NCI-H1694 (cell line): ENCODE measurements around the gene JAK1.

ENCODE experiments used
- DNase-seq: peaks from one replicate; lab custom pipeline; 2025; lab: John Stamatoyannopoulos, UW

JAK1 gene

DNA sequence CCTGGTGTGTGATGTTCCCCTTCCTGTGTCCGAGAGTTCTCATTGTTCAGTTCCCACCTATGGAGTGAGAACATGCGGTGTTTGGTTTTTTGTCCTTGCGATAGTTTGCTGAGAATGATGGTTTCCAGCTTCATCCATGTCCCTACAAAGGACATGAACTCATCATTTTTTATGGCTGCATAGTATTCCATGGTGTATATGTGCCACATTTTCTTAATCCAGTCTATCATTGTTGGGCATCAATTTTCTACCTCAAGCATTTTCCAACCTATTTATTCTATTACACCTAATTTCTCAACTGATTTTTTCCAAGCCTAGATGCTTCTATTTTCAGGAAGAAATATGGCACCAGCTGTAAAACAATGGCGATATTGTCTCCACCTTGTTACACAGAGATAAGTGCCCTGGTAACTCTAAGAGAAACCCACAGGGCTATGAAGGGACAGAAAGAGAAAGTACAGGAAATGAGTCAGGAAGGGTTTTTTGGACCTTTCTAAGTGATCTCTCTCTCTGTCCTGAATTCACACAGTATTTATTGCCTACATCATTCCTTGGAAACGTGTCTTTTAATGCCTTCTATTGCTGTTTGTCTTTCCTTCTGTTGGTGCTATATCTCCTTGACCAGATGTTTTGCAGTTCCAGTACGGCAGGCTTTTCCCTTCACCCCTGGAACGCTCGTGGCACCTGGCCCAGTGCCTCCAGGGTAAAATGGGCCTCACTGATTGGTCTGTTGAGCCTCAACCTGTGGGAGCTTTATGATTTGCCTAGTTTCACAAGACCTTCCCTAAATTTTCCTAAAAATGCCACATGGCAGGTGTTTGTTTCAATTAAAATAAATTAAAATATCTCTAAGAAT, 14.6 kb upstream of the JAK1 start:
- no peak for DNase-seq

DNA sequence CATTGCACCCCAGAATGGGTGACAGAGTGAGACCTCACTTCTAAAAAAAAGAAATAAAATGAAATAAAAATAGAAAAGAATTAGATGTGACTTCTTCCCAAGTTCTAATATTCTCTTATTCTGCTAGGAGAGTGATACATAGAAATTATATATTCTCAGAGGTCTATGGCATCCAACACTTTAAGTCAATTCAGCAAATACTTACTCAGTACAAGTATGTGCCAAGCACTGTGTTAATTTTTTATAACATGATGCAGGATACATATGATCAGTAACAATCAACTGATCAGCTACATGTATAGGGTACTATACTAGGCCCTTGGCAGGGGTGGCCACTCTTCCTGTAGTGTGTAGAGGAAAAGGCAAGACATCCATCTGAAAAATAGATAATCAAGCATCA, 13.0 kb upstream of the JAK1 start:
- DNase-seq: no peak

DNA sequence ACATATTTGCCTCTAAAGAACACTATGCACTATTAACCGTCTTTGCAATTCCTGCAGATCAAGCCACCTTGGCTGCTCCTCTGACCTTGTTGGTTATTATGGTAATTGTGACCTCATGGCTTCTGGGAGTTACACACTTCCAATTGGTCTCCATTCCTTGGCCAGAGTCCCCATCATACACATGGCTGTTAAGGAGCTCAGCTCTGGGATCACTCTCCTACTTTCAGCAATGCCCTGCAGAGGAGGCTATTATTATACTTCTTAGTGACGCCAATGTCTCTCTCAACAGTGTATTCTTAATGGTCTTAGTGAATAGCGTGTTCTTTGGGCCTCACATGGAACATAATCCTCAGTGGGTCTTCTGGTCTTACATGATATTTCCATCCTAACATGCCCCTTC, 10.0 kb upstream of the JAK1 start:
- no peak for DNase-seq

DNA sequence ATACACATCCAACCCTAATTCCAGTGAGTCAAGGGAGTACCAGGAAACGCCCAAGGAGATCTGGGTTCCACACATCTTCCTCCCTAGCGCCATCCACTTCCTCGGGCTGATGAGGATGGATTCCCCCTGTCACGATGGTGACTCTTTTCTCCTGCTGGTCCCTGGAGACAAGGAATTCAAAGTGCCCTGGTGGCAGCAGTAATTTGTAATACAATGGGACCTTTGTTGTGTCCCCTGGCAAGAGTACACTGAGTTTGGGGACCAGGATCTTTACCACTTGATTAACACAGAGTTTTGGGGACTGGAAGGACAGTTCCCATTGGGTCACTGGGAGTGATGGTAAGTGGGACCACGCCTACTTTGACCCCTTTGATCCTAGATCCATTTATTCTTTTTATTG, 9.4 kb upstream of the JAK1 start:
- DNase-seq: no peak

DNA sequence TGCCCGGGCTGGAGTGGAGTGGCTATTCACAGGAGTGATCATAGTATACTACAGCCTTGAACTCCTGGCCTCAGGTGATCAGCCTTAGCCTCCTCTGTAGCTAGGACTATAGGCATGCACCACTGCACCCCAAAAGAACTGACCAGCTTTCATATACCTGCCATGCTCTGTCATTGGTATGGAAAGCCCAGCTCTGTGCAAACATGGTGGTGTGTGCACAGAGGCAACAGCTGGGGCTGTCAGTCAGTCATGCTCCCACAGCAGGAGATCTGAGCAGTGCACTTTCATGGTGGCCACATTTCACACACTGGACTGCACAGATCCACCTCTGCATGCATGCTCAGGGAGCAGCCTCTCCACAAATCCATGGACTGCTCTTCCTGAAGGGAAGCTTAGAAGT, 8.8 kb upstream of the JAK1 start:
- DNase-seq: no peak

DNA sequence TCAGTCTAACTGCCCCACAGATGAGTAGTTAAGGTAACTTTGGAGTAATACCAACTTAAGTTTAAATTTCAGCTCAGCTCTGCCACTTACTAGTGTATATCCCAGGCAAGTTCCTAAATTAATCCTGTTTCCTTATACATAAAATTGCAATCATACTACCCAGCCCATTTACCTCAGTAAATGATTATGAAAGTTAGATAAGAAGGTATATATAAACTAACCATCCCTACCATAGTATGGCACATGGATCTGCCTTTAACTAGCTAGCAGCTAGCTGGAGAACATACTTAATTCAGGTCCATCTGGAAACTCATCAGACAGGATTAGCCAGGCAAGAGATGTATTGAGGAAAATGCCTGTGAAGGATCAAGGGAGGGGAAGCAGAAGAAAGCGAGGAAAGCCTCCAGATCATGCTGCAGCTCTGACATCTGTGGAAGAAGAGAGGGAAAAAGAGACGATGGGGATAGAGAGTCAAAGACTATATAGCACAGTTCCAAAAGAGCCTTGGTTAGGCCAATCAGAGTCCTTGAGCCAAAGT, 8.0 kb upstream of the JAK1 start:
- DNase-seq: no peak

DNA sequence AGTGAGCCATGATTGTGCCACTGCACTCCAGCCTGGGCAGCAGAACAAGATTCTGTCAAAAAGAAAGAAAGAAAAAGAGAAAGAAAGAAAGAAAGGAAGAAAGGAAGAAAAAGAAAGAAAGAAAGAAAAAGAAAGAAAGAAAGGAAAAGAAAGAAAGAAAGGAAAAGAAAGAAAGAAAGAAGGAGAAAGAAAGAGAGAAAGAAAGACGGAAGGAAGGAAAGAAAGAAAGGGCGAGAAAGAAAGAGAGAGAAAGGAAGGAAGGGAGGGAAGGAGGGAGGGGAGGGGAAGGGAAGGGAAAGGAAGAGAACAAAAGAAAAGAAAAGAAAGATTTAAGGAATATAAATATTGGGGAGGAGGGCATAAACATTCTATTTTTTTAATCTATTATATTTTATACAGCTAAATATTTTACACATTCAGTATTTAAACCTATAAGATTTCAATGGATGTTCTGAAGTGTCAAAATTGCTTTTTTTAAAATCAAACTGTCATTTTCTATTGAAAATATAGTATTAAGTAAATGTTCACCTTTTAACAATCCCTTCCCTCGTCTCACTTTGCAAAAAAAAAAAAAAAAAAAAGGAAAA, 6.8 kb upstream of the JAK1 start:
- no peak for DNase-seq

DNA sequence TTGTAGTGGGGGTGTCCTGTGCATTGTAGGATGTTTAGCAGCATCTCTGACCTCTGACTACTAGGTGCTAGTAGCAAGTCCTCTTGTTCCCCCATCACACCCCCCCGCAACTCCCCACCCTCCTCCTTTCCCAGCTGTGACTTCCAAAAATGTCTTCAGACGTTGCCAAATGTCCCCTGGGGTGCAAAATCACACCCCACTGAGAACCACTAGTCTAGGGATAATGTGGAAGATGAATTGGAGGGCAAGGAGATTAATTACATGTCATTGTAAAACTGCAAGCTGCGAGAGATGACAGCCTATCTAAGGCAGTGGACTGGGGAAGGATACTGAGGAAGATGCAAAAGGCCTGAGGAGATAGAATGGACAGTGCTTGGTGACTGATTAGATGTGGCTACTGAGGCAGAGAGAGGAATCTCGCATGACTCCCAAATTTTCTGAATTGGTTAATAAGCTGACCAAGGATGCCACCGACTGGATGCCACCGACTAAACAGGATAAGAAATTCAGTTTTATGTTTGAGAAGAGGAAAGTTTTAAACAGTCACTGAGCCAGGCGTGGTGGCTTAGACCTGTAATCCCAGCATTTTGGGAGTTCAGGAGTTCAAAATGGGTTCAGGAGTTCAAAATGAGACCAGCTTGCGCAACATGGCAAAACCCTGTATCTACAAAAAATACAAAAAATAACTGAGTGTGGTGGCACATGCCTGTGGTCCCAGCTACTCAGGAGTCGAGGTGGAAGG, 3.1 kb upstream of the JAK1 start:
- DNase-seq: no peak

DNA sequence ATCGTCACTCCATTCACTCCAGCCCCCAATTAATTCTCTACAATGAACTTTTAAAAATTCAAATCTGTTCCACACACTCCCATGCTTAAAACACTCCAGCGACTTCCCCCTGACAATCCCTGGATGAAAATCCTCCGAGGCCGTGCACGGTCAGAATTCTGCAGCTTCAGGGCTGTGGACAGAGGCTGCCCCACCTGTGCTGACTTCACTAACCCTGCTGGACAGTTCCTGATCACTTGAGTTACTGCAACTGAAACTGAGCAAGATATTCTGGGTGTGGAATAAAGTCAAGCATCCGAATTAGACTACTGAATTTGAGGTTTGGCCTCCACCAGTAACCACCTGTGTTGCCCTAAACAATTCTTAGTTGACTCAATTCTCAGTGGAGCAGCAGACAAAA, 1.0 kb upstream of the JAK1 start:
- DNase-seq: no peak

DNA sequence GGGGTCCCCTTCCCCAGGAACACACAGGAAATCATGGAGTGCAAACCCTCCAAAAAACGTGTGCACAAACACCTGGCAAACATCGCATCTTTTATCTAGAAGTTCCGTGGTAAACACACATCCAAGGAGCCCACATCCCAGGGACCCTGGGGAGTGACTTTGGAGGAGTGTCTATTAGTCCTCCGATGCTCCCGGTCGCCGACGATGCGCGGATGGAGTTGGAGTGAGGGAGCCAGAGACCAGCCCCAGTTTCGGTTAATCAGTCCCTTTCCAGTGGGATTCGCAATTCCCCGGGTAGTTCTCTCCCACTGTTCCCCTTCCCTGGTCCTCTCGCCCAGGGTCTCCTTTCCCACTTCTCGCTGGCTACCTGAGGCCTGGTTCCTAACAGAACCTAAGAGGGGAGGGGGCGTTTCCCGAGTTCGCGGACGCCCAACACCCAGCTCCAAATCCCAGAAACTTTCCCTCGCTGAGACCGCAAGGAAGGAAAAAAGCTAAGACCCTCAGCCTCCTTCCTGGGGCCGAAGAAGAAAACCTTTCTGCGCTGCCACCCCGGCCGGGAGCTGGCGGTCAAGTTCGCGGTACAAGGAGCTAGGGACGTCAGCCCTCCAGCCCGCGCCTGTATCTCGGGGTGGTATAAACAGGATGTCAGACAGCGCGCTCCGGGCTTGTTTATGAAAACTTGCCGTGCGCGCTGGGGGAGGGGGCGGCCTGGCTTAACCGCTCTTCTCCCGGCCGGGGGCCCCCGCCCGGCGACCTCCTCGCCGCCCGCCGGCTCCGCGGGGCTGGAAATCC, 787 bp downstream of the JAK1 start:
- DNase-seq: peak; percentile 18

DNA sequence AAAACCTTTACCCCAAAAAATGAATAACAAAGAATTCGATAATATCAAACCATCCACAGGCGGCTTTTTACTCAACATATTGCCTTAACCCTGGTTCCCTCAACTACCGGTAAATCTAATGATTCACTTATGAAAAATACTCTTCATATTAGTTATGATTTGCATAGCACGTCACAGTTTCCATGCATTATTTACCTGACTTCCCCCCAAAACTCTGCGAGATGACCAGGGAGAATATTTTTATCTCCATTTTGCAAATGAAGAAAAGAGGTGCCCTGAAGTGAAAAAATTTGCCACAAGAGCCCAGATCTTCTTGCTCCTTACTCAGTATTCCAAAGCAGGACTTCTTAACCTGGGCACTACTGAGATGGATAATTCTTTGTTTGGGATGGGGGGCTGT, 2.9 kb downstream of the JAK1 start:
- no peak for DNase-seq

DNA sequence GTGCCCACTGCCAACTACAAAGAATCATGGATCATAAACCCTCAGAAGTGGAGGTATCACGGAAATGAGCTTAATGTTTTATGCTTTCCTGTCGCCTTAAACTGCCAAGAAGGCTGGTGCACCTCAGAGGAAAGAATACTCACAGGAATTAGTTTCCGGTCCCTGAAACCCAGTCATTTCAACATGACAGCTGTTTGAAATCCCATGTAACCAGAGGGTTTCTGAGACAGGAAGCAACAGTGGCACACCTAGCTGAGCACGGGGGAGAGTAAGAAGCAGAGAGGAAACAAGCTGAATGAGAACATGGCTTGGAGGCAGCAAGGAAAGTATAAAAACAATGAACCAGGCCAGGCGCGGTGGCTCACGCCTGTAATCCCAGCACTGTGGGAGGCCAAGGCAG, 3.9 kb downstream of the JAK1 start:
- no peak for DNase-seq

DNA sequence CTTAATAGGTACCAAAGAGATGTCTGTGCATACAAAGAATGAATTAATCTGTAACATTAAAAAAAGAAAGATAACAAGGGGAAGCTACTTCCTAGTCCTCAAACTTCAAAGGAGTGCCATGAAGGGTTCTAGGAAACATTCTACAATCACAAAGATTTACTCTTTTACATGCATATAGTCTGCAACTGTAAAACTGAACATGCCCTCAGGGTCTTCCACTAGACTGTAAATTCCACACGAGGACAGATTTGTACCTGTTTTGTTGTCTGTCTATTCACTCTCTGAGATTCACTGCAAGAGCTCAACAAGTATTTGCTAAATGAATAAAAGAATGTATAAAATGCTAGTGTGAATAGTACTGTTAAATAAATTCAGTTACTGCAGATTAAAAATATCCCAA, 4.4 kb downstream of the JAK1 start:
- no peak for DNase-seq

DNA sequence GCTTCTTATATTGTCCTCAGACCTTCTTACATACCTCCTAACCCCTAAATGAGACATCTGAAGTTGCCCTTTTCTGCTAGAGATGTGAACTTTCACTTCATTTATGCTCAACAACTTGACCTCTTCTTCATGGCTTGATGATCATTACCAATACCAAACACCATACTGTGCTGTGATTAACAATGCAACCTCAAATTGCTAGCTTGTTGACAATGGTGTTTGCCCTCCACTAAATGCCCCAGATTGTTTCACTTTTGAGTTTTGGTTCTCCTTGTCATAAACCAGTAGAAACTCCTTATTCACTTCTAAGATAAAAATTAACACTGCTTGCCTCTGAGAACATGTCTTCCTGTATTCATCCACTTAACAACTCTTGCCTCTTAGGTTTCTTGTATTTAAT, 5.6 kb downstream of the JAK1 start:
- DNase-seq: no peak

DNA sequence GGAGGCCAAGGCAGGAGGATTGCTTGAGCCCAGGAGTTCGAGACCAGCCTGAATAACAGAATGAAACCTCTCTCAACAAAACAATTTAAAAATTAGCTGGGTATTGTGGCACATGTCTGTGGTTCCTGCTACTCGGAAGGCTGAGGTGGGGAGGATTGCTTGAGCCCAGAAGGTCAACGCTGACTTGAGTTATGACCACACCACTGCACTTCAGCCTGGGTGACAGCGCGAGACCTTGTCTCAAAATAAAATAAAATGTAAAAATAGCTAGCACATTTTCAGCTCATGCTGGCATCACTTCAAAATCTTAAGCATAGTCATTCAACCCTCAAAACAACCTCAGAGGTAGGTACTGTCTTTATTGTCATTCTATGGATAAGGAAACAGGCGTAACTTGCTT, 6.4 kb downstream of the JAK1 start:
- no peak for DNase-seq

DNA sequence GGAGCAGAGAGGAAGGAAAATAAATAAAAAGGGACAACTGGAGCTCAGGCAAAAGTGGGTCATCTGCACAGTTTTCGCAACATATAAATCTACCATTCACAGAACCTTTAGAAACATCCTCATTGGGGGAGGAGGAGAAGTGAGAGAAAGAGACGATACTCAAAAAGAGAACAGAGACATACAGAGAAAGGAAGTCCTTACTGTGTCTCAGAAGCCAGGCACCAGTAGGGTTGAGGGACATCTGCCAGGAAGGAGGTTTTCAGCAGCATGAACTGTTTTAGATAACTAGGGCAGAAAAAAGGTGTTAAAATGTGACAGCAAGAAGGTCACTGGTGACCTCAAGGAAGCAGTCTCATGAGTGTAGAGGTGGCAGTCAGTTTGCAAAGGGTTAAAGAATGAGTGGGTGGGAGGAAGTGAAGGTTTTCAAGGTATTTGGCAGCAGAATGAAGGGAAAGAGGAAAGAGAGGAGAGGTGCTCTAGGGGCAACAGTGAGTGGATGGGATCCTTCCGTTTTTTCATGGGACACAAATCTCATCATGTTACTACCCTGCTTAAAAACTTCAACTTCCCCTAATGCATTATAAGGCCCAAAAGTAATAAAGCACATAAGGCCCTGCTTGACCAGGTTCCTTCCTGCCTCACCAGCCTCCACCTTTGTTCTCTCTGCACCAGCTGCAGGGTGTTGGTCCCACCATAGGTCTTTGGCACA, 9.5 kb downstream of the JAK1 start:
- no peak for DNase-seq

DNA sequence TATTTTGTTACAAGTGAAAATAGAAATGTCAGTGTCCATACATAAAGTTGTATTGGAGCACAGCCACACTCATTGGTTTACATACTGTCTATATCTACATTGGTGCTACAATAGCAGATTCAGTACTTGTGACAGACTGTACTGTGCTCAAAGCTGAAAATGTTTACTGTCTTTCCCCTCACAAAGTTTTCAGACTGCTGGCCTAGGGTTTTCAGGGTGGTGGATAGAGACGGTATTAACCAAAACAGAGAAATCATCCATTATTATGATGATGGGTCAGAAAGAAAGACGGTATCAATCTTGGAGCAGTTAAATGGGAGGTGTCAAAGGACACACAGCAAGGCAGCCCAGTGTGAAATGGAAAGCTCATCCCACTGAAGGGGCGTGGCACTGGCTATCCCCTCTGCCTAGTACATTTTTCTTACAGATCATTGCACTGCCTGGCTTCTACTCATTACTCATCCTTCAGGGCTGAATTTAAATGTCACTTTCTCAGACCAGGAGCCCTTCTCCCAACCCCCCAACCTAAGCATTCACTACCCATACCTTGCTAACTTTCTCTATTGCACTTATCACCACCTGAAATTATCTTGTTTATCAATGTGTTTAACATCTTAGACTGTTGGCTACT, 10.2 kb downstream of the JAK1 start:
- DNase-seq: no peak

DNA sequence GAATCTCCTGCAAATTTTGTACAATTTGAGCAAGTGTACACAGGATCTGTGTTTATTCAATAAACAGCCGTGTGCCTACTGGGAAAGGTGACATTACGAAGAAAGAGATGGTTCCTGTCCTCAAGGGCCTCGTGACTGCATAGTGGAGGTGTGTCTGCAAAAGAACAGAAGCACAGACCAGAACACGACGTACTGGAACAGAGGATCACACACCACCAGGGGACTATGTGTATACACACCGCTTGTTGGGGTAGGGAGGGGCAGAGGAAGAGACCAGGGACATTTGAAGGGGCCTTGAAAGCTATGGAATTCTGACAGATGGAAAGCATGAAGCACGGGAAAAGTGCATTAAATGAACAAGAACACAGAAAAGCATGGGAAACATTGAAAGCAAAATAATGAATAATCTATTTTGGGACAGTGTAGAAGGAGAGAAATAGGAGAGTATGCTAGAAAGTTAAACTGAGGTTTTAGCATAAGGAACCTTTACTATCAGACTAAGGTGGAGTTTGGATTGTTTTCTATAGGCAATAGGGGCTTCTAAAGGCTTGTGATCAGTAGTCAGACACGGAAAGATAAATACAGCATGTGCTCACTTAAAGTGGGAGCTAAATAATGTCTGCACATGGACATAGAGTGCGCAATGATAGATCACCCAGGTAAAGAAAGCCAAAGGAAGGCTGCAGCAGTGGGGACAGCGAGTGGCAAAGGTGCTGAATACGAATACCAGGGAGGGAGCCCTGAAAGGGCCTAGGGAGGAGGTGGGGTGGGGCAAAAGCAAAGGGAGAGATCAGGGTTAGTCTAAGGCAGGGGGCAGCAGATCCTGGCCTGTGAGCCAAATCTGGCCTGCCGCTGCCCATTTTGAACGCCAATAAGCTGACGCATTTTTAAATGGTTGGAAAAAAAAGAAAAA, 11.0 kb downstream of the JAK1 start:
- no peak for DNase-seq

DNA sequence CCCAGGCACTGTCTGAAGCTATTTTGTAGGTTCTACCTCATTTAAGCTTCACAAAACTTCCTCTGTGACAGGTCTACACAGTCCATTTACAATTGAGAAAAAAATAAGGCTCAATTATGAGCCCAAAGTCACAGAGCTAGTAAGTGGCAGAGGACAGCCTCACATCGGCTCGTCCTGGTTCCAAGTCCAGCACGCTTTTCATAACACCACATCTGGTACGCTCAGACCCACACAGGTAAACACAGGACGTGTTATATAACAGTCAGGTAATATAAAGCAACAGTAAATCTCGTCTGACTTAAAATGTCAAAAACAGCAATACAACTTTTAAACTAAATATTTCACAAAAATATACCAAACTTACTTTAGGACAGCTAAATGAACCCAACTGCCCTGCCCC, 13.1 kb downstream of the JAK1 start:
- no peak for DNase-seq

DNA sequence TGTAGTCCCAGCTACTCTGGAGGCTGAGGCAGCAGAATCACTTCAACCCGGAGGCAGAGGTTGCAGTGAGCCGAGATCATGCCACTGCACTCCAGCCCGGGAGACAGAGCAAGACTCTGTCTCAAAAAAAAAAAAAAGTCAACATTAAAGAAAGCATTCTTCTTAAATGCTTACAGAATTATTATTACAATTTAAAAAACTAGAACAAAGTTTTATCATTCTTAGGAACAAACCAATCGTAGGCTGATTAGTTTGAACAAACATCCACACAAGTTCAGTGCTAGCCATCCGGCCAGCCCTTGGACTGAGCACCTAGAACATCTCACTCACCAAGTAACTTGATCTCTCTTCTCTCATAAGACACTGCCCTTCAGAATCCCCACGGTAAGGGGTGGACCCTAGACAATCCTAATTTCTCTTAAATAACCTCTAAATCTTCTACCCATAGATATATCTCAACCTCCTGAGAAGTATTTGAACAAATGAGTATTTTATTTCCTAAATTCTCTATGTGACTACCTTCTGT, 16.0 kb downstream of the JAK1 start:
- DNase-seq: no peak
